Liver (tissue), 9 donors: ENCODE results near the gene TAAR8. TPM values are rescaled to one million over a fixed set of nuclear protein-coding genes. Genes with fewer than 3 reads are reported as not detected.

Source experiments
- DNase-seq: peaks from one replicate; pipeline ENCODE4 v3.0.0-alpha.2; 2017; ENCODE audit warnings: low spot score
- H3K27ac ChIP-seq, 2 donors: one replicate each; pipeline ENCODE4 v1.7.0; 2013; ENCODE audit warnings: inconsistent platforms in 2 of 2, low read length in 2 of 2, control low read depth in 1 of 2, low read depth in 1 of 2, mild to moderate bottlenecking in 1 of 2
- H3K27me3 ChIP-seq, 4 donors: one replicate each; pipeline versions ENCODE4 v1.6.1 to v1.7.0; 2013; ENCODE audit warnings: low read length in 3 of 4, inconsistent platforms in 1 of 4, mild to moderate bottlenecking in 1 of 4, moderate library complexity in 1 of 4; ENCODE audit not compliant: control insufficient read depth in 4 of 4, insufficient read depth in 4 of 4
- H3K36me3 ChIP-seq, 4 donors: one replicate each; pipeline versions ENCODE4 v1.6.1 to v1.7.0; 2013; ENCODE audit warnings: low read length in 3 of 4, mild to moderate bottlenecking in 3 of 4, low read depth in 1 of 4, moderate library complexity in 1 of 4; ENCODE audit not compliant: control insufficient read depth in 4 of 4, insufficient read depth in 3 of 4
- H3K4me1 ChIP-seq, 4 donors: one replicate each; pipeline versions ENCODE4 v1.6.1 to v1.7.0; 2013; ENCODE audit warnings: low read length in 3 of 4, mild to moderate bottlenecking in 3 of 4, moderate library complexity in 1 of 4; ENCODE audit not compliant: control insufficient read depth in 4 of 4, insufficient read depth in 4 of 4
- H3K4me3 ChIP-seq, 3 donors: one replicate each; pipeline versions ENCODE4 v1.6.1 to v1.7.0; 2013; ENCODE audit warnings: low read length in 3 of 3, control low read depth in 1 of 3, low read depth in 1 of 3, mild to moderate bottlenecking in 1 of 3
- H3K9ac ChIP-seq, 2 donors: one replicate each; pipeline ENCODE4 v1.7.0; 2013; ENCODE audit warnings: low read length in 2 of 2, mild to moderate bottlenecking in 2 of 2, moderate library complexity in 2 of 2, control low read depth in 1 of 2, low read depth in 1 of 2
- H3K9me3 ChIP-seq, 4 donors: one replicate each; pipeline versions ENCODE4 v1.6.1 to v1.7.0; 2013; ENCODE audit warnings: low read length in 3 of 4; ENCODE audit not compliant: control insufficient read depth in 4 of 4
- ATF3 ChIP-seq: IDR thresholded peaks from 2 replicates; pipeline ENCODE4 v1.6.1; 2016; ENCODE audit warnings: antibody characterized with exemption
- CTCF ChIP-seq: fragments of 150-350 bp; IDR thresholded peaks from 2 replicates; pipeline ENCODE4 v1.5.1; 2017; ENCODE audit warnings: improper control_type of control experiment, low read depth, low read length; ENCODE audit not compliant: missing input control
- EGR1 ChIP-seq, 2 donors: IDR thresholded peaks; 2 replicates each; pipeline ENCODE4 v1.6.1; 2016 to 2018; ENCODE audit warnings: antibody characterized with exemption in 2 of 2, low read depth in 2 of 2
- FOXA1 ChIP-seq: IDR thresholded peaks from 2 replicates; pipeline ENCODE4 v1.6.1; 2016; ENCODE audit warnings: antibody characterized with exemption
- FOXA2 ChIP-seq: IDR thresholded peaks from 2 replicates; pipeline ENCODE4 v1.6.1; 2016; ENCODE audit warnings: antibody characterized with exemption
- GABPA ChIP-seq, 2 donors: IDR thresholded peaks in 1 of 2; conservative IDR thresholded peaks in 1 of 2; 2 replicates each; pipeline ENCODE4 v1.6.1; 2016; ENCODE audit warnings: antibody characterized with exemption in 2 of 2, mild to moderate bottlenecking in 1 of 2, moderate library complexity in 1 of 2
- HNF4A ChIP-seq, 2 donors: conservative IDR thresholded peaks; 2 replicates each; pipeline ENCODE4 v1.6.1; 2016; ENCODE audit warnings: antibody characterized with exemption in 2 of 2, mild to moderate bottlenecking in 2 of 2
- HNF4G ChIP-seq: IDR thresholded peaks from 2 replicates; pipeline ENCODE4 v1.6.1; 2016; ENCODE audit warnings: antibody characterized with exemption
- MAX ChIP-seq: IDR thresholded peaks from 2 replicates; pipeline ENCODE4 v1.6.1; 2016; ENCODE audit warnings: antibody characterized with exemption
- NR2F2 ChIP-seq: IDR thresholded peaks from 2 replicates; pipeline ENCODE4 v1.6.1; 2016; ENCODE audit warnings: antibody characterized with exemption
- RAD21 ChIP-seq, 2 donors: IDR thresholded peaks; 2 replicates each; pipeline ENCODE4 v1.6.1; 2016; ENCODE audit warnings: antibody characterized with exemption in 2 of 2, mild to moderate bottlenecking in 2 of 2
- REST ChIP-seq: IDR thresholded peaks from 2 replicates; pipeline ENCODE4 v1.6.1; 2016; ENCODE audit warnings: antibody characterized with exemption, mild to moderate bottlenecking
- RXRA ChIP-seq, 2 donors: IDR thresholded peaks; 2 replicates each; pipeline ENCODE4 v1.6.1; 2017 to 2018; ENCODE audit warnings: antibody characterized with exemption in 2 of 2, mild to moderate bottlenecking in 1 of 2
- SP1 ChIP-seq: IDR thresholded peaks from 2 replicates; pipeline ENCODE4 v1.6.1; 2018; ENCODE audit warnings: antibody characterized with exemption, mild to moderate bottlenecking
- TAF1 ChIP-seq: conservative IDR thresholded peaks from 2 replicates; pipeline ENCODE4 v1.6.1; 2016; ENCODE audit warnings: antibody characterized with exemption, mild to moderate bottlenecking
- YY1 ChIP-seq: IDR thresholded peaks from 2 replicates; pipeline ENCODE4 v1.6.1; 2016; ENCODE audit warnings: antibody characterized with exemption, mild to moderate bottlenecking
- ZBTB33 ChIP-seq: IDR thresholded peaks from 2 replicates; pipeline ENCODE4 v1.6.1; 2016; ENCODE audit warnings: antibody characterized with exemption
- WGBS: extraction: QIAGEN DNeasy Blood & Tissue Kit; methylation state at CpG from one replicate; pipeline ENCODE4 v1.1.7; 2013; 5-methylcytosine and 5-hydroxymethylcytosine counted together
- polyA plus RNA-seq, 2 donors: library from polyadenylated mRNA; stranded (reverse) in 1 of 2; unstranded in 1 of 2; fragments of 200-250 nt in 1 of 2; fragments of >200 nt in 1 of 2; fragmentation: Nextera tagmentation in 1 of 2; extraction: Ambion mirVana in 1 of 2; gene quantifications; one replicate each; pipeline versions ENCODE4 v1.2.1 to v1.2.3, GENCODE V29; 2013 to 2015
- total RNA-seq, 2 donors: library from RNA; depleted of rRNA; stranded (reverse); fragments of >200 nt; gene quantifications; one replicate each; pipeline ENCODE4 v1.2.3, GENCODE V29; 2014
- donor health status: healthy.
- donor health status: healthy.
- donor health status: healthy.
- donor health status: healthy.
- donor health status: healthy.

Gene TAAR8
- total and polyA plus RNA-seq, 4 donors, result not detected

- DNase-seq, result no peak
- Histone ChIP-seq H3K9ac (no peak overlapping the region), H3K27ac (no peak overlapping the region), H3K27me3 (peaks cover 0 to 5% (median 0%) of the 10 kb centered on the region in 4 donors), H3K4me3 (no peak overlapping the region), H3K4me1 (no peaks in the 10 kb centered on the region), H3K36me3 (no peaks in the 10 kb centered on the region), H3K9me3 (no peaks in the 10 kb centered on the region)
- no peak for TF ChIP-seq RAD21 (IDR thresholded peaks at IDR 0.05)
- TF ChIP-seq NR2F2, result no peak
- no peak for TF ChIP-seq ZBTB33
- TF ChIP-seq REST, result no peak
- TF ChIP-seq MAX, result no peak
- TF ChIP-seq EGR1 (IDR thresholded peaks at IDR 0.05; ENCODE audit: low read depth in 2 of 2), result no peak
- TF ChIP-seq SP1, result no peak
- no peak for TF ChIP-seq CTCF
- TF ChIP-seq TAF1, result no peak
- no peak for TF ChIP-seq HNF4A (conservative IDR thresholded peaks at IDR 0.05)
- no peak for TF ChIP-seq HNF4G
- TF ChIP-seq YY1, result no peak
- WGBS, result 87% methylated on average over 1 of the region's 1 CpG
Observed at GRCh38 chr6:132567566-132567965, 15.1 kb downstream of the TAAR8 start.

- no peak for TF ChIP-seq HNF4G
- no peak for TF ChIP-seq FOXA1
- TF ChIP-seq TAF1, result no peak
- no peak for TF ChIP-seq FOXA2
- no peak for TF ChIP-seq EGR1 (IDR thresholded peaks at IDR 0.05; ENCODE audit: low read depth in 2 of 2)
- no peak for TF ChIP-seq SP1
- no peak for TF ChIP-seq NR2F2
- no peak for TF ChIP-seq HNF4A (conservative IDR thresholded peaks at IDR 0.05)
- no peak for TF ChIP-seq GABPA (IDR thresholded peaks at IDR 0.05 in 1 of 2, conservative IDR thresholded peaks at IDR 0.05 in 1 of 2)
- no peak for TF ChIP-seq ZBTB33
- no peak for TF ChIP-seq YY1
- TF ChIP-seq RAD21 (IDR thresholded peaks at IDR 0.05), result no peak
- no peak for TF ChIP-seq RXRA (IDR thresholded peaks at IDR 0.05)
- TF ChIP-seq ATF3, result no peak
- Histone ChIP-seq H3K36me3 (no peaks in the 10 kb centered on the region), H3K4me1 (no peaks in the 10 kb centered on the region), H3K4me3 (no peak overlapping the region), H3K27ac (no peak overlapping the region), H3K9ac (no peak overlapping the region), H3K9me3 (no peaks in the 10 kb centered on the region), H3K27me3 (peaks cover 0 to 5% (median 0%) of the 10 kb centered on the region in 4 donors)
- WGBS, result 63% methylated on average over 6 of the region's 6 CpGs
- no peak for DNase-seq
Observed at GRCh38 chr6:132568611-132569010, 16.1 kb downstream of the TAAR8 start.
